Neural cell (in vitro differentiated cells): ENCODE measurements around the gene FGGY. TPM values are rescaled to one million over a fixed set of nuclear protein-coding genes. Genes with fewer than 3 reads are reported as not detected.
A peak's percentile ranks its signal among the peaks of the same experiment; 100 is the strongest.
"Not testable (repeated sequence)": the region's sequence is repeated elsewhere in the genome, so short reads cannot be mapped to it uniquely, and the experiment has no call there.

Experiments
- H2AFZ ChIP-seq: fragments of 200-600, 300-800 bp; sonication (generic), shearing (Covaris generic); 2 replicates; pipeline ENCODE4 v1.6.0; 2014; ENCODE audit warnings: low read depth, mild to moderate bottlenecking, antibody characterized with exemption, low read length, moderate library complexity
- H3F3A ChIP-seq: fragments of 200-600 bp; shearing (Covaris generic); 2 replicates; pipeline ENCODE4 v1.6.1; 2016; ENCODE audit warnings: mild to moderate bottlenecking, moderate library complexity, mixed read lengths, antibody characterized with exemption, low read length; ENCODE audit not compliant: insufficient read depth, poor library complexity, severe bottlenecking
- H3K27ac ChIP-seq: fragments of 200-600, 300-800 bp; sonication (generic), shearing (Covaris generic); 2 replicates; pipeline ENCODE4 v1.5.1; 2014; ENCODE audit warnings: mild to moderate bottlenecking, low read length, moderate library complexity
- H3K27me3 ChIP-seq: fragments of 300-800, 200-600 bp; sonication (generic), shearing (Covaris generic); 2 replicates; pipeline ENCODE4 v1.6.0; 2014; ENCODE audit warnings: mild to moderate bottlenecking, low read depth, low read length, moderate library complexity; ENCODE audit not compliant: insufficient read depth
- H3K36me3 ChIP-seq: fragments of 300-800, 200-600 bp; sonication (generic), shearing (Covaris generic); 2 replicates; pipeline ENCODE4 v1.5.1; 2014; ENCODE audit warnings: mild to moderate bottlenecking, antibody characterized with exemption, low read length, moderate library complexity; ENCODE audit not compliant: insufficient read depth
- H3K4me2 ChIP-seq: fragments of 300-800, 200-600 bp; sonication (generic), shearing (Covaris generic); 2 replicates; pipeline ENCODE4 v1.6.0; 2014; ENCODE audit warnings: mild to moderate bottlenecking, low read length
- H3K4me3 ChIP-seq: fragments of 300-800, 200-600 bp; sonication (generic), shearing (Covaris generic); 2 replicates; pipeline ENCODE4 v1.5.1; 2014; ENCODE audit warnings: mild to moderate bottlenecking, low read length, moderate library complexity
- H3K79me2 ChIP-seq: fragments of 200-600 bp; shearing (Covaris generic); replicated peaks from 2 replicates; pipeline ENCODE4 v1.6.0; 2014; ENCODE audit warnings: mild to moderate bottlenecking, low read length, moderate library complexity; ENCODE audit not compliant: insufficient read depth
- H3K9ac ChIP-seq: fragments of 300-800, 200-600 bp; sonication (generic), shearing (Covaris generic); 2 replicates; pipeline ENCODE4 v1.6.1; 2016; ENCODE audit warnings: mild to moderate bottlenecking, low read length, mixed read lengths
- H3K9me2 ChIP-seq: fragments of 200-600 bp; shearing (Covaris generic); 2 replicates; pipeline ENCODE4 v1.6.1; 2016; ENCODE audit warnings: mild to moderate bottlenecking, low read length, mixed read lengths; ENCODE audit not compliant: insufficient read depth
- H3K9me3 ChIP-seq: fragments of 200-600, 300-800 bp; sonication (generic), shearing (Covaris generic); 2 replicates; pipeline ENCODE4 v1.6.1; 2016; ENCODE audit warnings: mild to moderate bottlenecking, mixed run types, low read length, moderate library complexity, mixed read lengths
- H4K20me1 ChIP-seq: fragments of 200-600 bp; shearing (Covaris generic); 2 replicates; pipeline ENCODE4 v1.6.1; 2016; ENCODE audit warnings: mild to moderate bottlenecking, mixed run types; ENCODE audit not compliant: insufficient read depth
- EZH2 ChIP-seq: fragments of 200-600, 300-800 bp; shearing (Covaris generic), sonication (generic); IDR thresholded peaks from 2 replicates; pipeline ENCODE4 v1.6.1; 2014; ENCODE audit warnings: antibody characterized with exemption, low read length, borderline replicate concordance, mild to moderate bottlenecking; ENCODE audit not compliant: insufficient read depth, poor library complexity, severe bottlenecking
- MXI1 ChIP-seq: fragments of 450-650 bp; conservative IDR thresholded peaks from 2 replicates; pipeline ENCODE4 v1.6.1; 2014; ENCODE audit warnings: antibody characterized with exemption, mild to moderate bottlenecking; ENCODE audit not compliant: poor library complexity, severe bottlenecking
- RAD21 ChIP-seq: fragments of 450-650 bp; conservative IDR thresholded peaks from 2 replicates; pipeline ENCODE4 v1.6.1; 2014; ENCODE audit warnings: antibody characterized with exemption, mild to moderate bottlenecking, moderate library complexity
- REST ChIP-seq: IDR thresholded peaks from 2 replicates; pipeline ENCODE4 v1.6.1; 2012; ENCODE audit warnings: borderline replicate concordance
- SMC3 ChIP-seq: fragments of 450-650 bp; conservative IDR thresholded peaks from 2 replicates; pipeline ENCODE4 v1.6.1; 2014; ENCODE audit warnings: antibody characterized with exemption, mild to moderate bottlenecking, moderate library complexity; ENCODE audit not compliant: poor library complexity
- TAF1 ChIP-seq: IDR thresholded peaks from 2 replicates; pipeline ENCODE4 v1.6.1; 2012; ENCODE audit warnings: low read depth
- polyA plus RNA-seq: library from polyadenylated mRNA; depleted of rRNA; stranded (reverse); fragments of >200 nt; gene quantifications from 2 replicates; pipeline ENCODE4 v1.2.3, GENCODE V29; 2014
- TF ChIP-seq, protein P1 (sequence below): fragments of 450-650 bp; IDR thresholded peaks from 2 replicates; pipeline ENCODE4 v1.5.1; 2014; ENCODE audit warnings: antibody characterized with exemption, mild to moderate bottlenecking, moderate library complexity; ENCODE audit not compliant: poor library complexity, severe bottlenecking

Gene FGGY
- polyA plus RNA-seq, 1 donor from 2014 or later: 7.4 TPM

- TF ChIP-seq MXI1 (no peak), SMC3 (no peak), TAF1 (no peak)
Measured at GRCh38 chr1:59457786-59458185, 160.9 kb downstream of the FGGY start (continued).

DNA sequence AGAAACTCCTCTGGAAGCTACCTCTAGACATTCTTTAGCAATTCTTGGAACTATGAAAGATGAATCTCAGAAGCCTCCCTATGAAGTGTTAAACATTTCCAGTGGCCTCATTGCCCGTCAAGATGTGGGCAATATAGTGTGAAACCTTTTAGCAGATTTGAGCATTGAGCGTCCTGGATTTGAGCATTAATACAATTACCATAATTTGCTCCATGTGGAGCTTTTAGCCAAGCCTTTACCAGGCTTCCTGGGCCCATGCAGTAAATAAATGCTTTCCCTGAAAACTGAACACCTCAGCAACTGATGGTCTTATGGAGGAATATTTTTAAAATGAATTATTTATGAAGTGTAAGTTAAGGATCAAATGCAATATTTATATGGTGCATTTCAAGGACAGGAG, 162.0 kb downstream of the FGGY start:
- H3K36me3 ChIP-seq: no peaks in the 10 kb centered on the region
- no peaks in the 10 kb centered on the region for H3K79me2 ChIP-seq
- no peaks in the 10 kb centered on the region for H3K9me2 ChIP-seq
- TF ChIP-seq REST: peak; percentile 42
- no peak for TF ChIP-seq SMC3
- no peaks in the 10 kb centered on the region for H3K27me3 ChIP-seq
- H3F3A ChIP-seq: no peaks in the 10 kb centered on the region
- H3K9me3 ChIP-seq: no peaks in the 10 kb centered on the region
- H3K9ac ChIP-seq: no peak overlapping the region
- no peak overlapping the region for H3K4me2 ChIP-seq
- H3K4me3 ChIP-seq: no peak overlapping the region
- H4K20me1 ChIP-seq: no peaks in the 10 kb centered on the region
- H3K27ac ChIP-seq: no peak overlapping the region
- no peak overlapping the region for H2AFZ ChIP-seq

GRCh38 chr1:59462942-59463341, 166.0 kb downstream of the FGGY start:
- H3K9me2 ChIP-seq, H3K27ac ChIP-seq, H3K36me3 ChIP-seq, H3K27me3 ChIP-seq, H3K4me3 ChIP-seq, H2AFZ ChIP-seq, H3K9ac ChIP-seq, H3F3A ChIP-seq, H3K4me2 ChIP-seq, H3K79me2 ChIP-seq, H3K9me3 ChIP-seq, H4K20me1 ChIP-seq: not testable (repeated sequence)

- not testable (repeated sequence) for H3K9ac ChIP-seq, H3K9me2 ChIP-seq, H3K27ac ChIP-seq, H3K9me3 ChIP-seq, H3F3A ChIP-seq, H4K20me1 ChIP-seq, H3K79me2 ChIP-seq, H3K36me3 ChIP-seq, H2AFZ ChIP-seq, H3K4me3 ChIP-seq, H3K27me3 ChIP-seq, H3K4me2 ChIP-seq
Measured at GRCh38 chr1:59465478-59465877, 168.6 kb downstream of the FGGY start.

- Histone ChIP-seq H3K36me3 (no peaks in the 10 kb centered on the region), H3K4me2 (no peak overlapping the region), H3K27ac (no peak overlapping the region), H4K20me1 (no peaks in the 10 kb centered on the region), H3F3A (no peaks in the 10 kb centered on the region), H3K79me2 (no peaks in the 10 kb centered on the region), H3K9me2 (no peaks in the 10 kb centered on the region), H3K27me3 (no peaks in the 10 kb centered on the region), H3K9me3 (no peaks in the 10 kb centered on the region), H3K9ac (no peak overlapping the region), H3K4me3 (no peak overlapping the region), H2AFZ (no peak overlapping the region)
- TF ChIP-seq RAD21 (no peak), EZH2 (no peak), SMC3 (no peak), MXI1 (no peak), REST (no peak)
- TF ChIP-seq, protein P1, sequence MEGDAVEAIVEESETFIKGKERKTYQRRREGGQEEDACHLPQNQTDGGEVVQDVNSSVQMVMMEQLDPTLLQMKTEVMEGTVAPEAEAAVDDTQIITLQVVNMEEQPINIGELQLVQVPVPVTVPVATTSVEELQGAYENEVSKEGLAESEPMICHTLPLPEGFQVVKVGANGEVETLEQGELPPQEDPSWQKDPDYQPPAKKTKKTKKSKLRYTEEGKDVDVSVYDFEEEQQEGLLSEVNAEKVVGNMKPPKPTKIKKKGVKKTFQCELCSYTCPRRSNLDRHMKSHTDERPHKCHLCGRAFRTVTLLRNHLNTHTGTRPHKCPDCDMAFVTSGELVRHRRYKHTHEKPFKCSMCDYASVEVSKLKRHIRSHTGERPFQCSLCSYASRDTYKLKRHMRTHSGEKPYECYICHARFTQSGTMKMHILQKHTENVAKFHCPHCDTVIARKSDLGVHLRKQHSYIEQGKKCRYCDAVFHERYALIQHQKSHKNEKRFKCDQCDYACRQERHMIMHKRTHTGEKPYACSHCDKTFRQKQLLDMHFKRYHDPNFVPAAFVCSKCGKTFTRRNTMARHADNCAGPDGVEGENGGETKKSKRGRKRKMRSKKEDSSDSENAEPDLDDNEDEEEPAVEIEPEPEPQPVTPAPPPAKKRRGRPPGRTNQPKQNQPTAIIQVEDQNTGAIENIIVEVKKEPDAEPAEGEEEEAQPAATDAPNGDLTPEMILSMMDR: no peak
Measured at GRCh38 chr1:59468828-59469428, 172.0 kb downstream of the FGGY start.
